ENCODE results near the gene ZHX3. TPM values are rescaled to one million over a fixed set of nuclear protein-coding genes. Genes with fewer than 3 reads are reported as not detected.
"Not testable (repeated sequence)": the region's sequence is repeated elsewhere in the genome, so short reads cannot be mapped to it uniquely, and the experiment has no call there.

ZHX3 gene
- total and polyA plus RNA-seq, 9 of the 15 experiments (the other 6 are each of a cell fraction or from before 2014, with no cell fraction given) = 0.80 to 14.6 (median 4.9) TPM

- CTCF ChIA-PET (ENCODE audit: low intra/inter-chr PET ratio) = not testable (repeated sequence)
Observed at GRCh38 chr20:41237233-41237632, 80.3 kb downstream of the ZHX3 start.

GRCh38 chr20:41236818-41237217, 80.7 kb downstream of the ZHX3 start:
- ATAC-seq; H2AFZ ChIP-seq (ENCODE audit: low read depth, low read length); H3K9me1 ChIP-seq (ENCODE audit: control insufficient read depth, insufficient read depth, low read length); DNase-seq (ENCODE audit: extremely low read depth in 1 of 4, low spot score in 3 of 4); intact Hi-C loops (cut with micrococcal nuclease); H3K36me3 ChIP-seq (ENCODE audit: control insufficient read depth, insufficient read depth, low read length); H3K9ac ChIP-seq (ENCODE audit: insufficient read depth in 1 of 2, low read depth in 2 of 2, low read length in 2 of 2); H3K4me2 ChIP-seq (ENCODE audit: insufficient read depth, low read length); H3K27ac ChIP-seq (ENCODE audit: extremely low read depth, low read depth, low read length); H3K4me1 ChIP-seq (replicated peaks in 1 of 2; ENCODE audit: control insufficient read depth in 2 of 2, insufficient read depth in 2 of 2, low read length in 2 of 2); BruUV-seq (replicated peaks); H4K20me1 ChIP-seq (replicated peaks; ENCODE audit: control insufficient read depth, insufficient read depth, low read length); H3K9me3 ChIP-seq (replicated peaks; ENCODE audit: control insufficient read depth, insufficient read depth, low read depth, low read length); H3K79me2 ChIP-seq (ENCODE audit: control insufficient read depth, insufficient read depth, low read length); CTCF ChIA-PET (ENCODE audit: low intra/inter-chr PET ratio); H3K27me3 ChIP-seq (ENCODE audit: control insufficient read depth in 2 of 2, insufficient read depth in 2 of 2, low read length in 2 of 2); H3K4me3 ChIP-seq; FAIRE-seq; POLR2A ChIA-PET: not testable (repeated sequence)
- in situ Hi-C loops (cut with MboI) = loop anchor here (10.0 kb wide), 1 partner anchor 262 kb away; no protein-coding TSS in a partner anchor
- WGBS (ENCODE audit: insufficient coverage, low coverage, missing lambda C conversion rate) = no CpG with 5 or more reads among the region's 1 CpG

More at GRCh38 chr20:41237233-41237632, 80.3 kb downstream of the ZHX3 start:
- H3K36me3 ChIP-seq (ENCODE audit: control insufficient read depth, insufficient read depth, low read length); H3K79me2 ChIP-seq (ENCODE audit: control insufficient read depth, insufficient read depth, low read length); ATAC-seq; H3K4me1 ChIP-seq (replicated peaks in 1 of 2; ENCODE audit: control insufficient read depth in 2 of 2, insufficient read depth in 2 of 2, low read length in 2 of 2); intact Hi-C loops (cut with micrococcal nuclease); H4K20me1 ChIP-seq (replicated peaks; ENCODE audit: control insufficient read depth, insufficient read depth, low read length); FAIRE-seq; H3K4me2 ChIP-seq (ENCODE audit: insufficient read depth, low read length); H3K9me3 ChIP-seq (replicated peaks; ENCODE audit: control insufficient read depth, insufficient read depth, low read depth, low read length); H3K9me1 ChIP-seq (ENCODE audit: control insufficient read depth, insufficient read depth, low read length); H2AFZ ChIP-seq (ENCODE audit: low read depth, low read length); H3K9ac ChIP-seq (ENCODE audit: insufficient read depth in 1 of 2, low read depth in 2 of 2, low read length in 2 of 2); DNase-seq (ENCODE audit: extremely low read depth in 1 of 4, low spot score in 3 of 4); H3K4me3 ChIP-seq; H3K27me3 ChIP-seq (ENCODE audit: control insufficient read depth in 2 of 2, insufficient read depth in 2 of 2, low read length in 2 of 2); BruUV-seq (replicated peaks); H3K27ac ChIP-seq (ENCODE audit: extremely low read depth, low read depth, low read length): not testable (repeated sequence)
- POLR2A ChIA-PET = interaction anchor here (0.6 kb wide), 2 partner anchors 65 to 79 kb away, joined by 3 read pairs; no protein-coding TSS in a partner anchor
- in situ Hi-C loops (cut with MboI) = loop anchor here (10.0 kb wide), 1 partner anchor 262 kb away; no protein-coding TSS in a partner anchor
- no CpG with 5 or more reads among the region's 3 CpGs for WGBS (ENCODE audit: insufficient coverage, low coverage, missing lambda C conversion rate)
